ENCODE measurements around the gene SLC13A1.

GRCh38 chr7:123135960-123136359 lies 63.8 kb downstream of the SLC13A1 start:
- no peak for TF ChIP-seq CTCF (IDR thresholded peaks at IDR 0.05 in 2 of 3, conservative IDR thresholded peaks at IDR 0.05 in 1 of 3; ENCODE audit: borderline replicate concordance in 1 of 3, insufficient read depth in 1 of 3, low read depth in 2 of 3, low read length in 2 of 3)
- TF ChIP-seq EZH2 (IDR thresholded peaks at IDR 0.05), result no peak
- TF ChIP-seq POLR2AphosphoS5 (IDR thresholded peaks at IDR 0.05; ENCODE audit: low read depth, low read length), result no peak
- no peak for TF ChIP-seq CEBPB (IDR thresholded peaks at IDR 0.05; ENCODE audit: low read depth)
- no peak for TF ChIP-seq ZBTB33 (IDR thresholded peaks at IDR 0.05; ENCODE audit: extremely low read depth, insufficient replicate concordance, low read length)
- TF ChIP-seq SIN3A (IDR thresholded peaks at IDR 0.05; ENCODE audit: low read depth), result no peak
- TF ChIP-seq POLR2A (IDR thresholded peaks at IDR 0.05; ENCODE audit: borderline replicate concordance, extremely low read depth, insufficient read depth, insufficient read length), result no peak

All from HCT116 (cell line).